NCI-H1694 treated with DMSO at 0.1 percent for 48 hours (cell line): ENCODE results near the gene VAC14.
"Not testable (repeated sequence)": the region's sequence is repeated elsewhere in the genome, so short reads cannot be mapped to it uniquely, and the experiment has no call there.

Source experiments
- DNase-seq: peaks from one replicate; lab custom pipeline; 2025; lab: John Stamatoyannopoulos, UW

Gene VAC14

GRCh38 chr16:70680495-70681381 is 120.2 kb downstream of the VAC14 start:
- no peak for DNase-seq

DNA sequence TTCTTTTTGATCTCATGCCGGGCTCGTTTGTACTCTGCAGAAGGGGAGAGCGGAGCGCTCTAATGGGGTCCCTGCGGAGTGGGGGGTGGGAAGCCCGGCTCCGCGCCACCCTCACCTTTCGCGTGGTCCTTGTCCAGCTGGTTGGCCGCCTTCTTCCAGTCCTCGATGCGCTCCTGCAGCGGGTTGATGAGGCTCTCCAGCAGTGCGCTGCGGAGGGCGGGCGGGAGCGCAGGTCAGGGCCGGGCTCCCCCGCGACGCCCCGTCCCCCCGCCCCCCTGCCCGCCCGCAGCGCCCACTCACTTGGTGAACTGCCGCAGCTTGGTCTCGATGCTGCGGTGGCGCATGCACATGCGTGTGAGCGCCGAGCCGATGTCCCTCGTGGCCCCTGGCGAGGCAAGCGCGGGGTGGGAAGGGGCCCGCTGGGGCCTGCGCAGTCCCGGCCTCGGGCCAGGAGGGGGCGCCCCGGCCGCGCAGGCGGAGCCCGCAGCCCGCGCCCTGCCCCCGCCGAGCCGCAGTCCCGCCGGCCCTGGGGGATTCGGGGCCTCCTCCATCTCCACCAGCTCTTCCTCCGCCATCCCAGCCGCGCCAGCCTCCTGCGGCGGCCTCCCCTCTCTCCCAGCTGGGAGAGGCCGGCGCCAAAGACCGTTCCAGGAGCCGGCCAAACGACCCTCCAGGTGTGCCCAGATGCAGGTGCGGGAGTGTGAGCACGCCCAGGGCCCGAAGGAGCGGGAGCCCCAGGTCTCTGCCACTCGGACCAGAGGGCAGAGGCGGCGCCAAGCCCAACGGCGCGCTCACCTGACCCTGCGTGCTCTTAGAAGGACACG is 121.1 kb downstream of the VAC14 start:
- no peak for DNase-seq

DNA sequence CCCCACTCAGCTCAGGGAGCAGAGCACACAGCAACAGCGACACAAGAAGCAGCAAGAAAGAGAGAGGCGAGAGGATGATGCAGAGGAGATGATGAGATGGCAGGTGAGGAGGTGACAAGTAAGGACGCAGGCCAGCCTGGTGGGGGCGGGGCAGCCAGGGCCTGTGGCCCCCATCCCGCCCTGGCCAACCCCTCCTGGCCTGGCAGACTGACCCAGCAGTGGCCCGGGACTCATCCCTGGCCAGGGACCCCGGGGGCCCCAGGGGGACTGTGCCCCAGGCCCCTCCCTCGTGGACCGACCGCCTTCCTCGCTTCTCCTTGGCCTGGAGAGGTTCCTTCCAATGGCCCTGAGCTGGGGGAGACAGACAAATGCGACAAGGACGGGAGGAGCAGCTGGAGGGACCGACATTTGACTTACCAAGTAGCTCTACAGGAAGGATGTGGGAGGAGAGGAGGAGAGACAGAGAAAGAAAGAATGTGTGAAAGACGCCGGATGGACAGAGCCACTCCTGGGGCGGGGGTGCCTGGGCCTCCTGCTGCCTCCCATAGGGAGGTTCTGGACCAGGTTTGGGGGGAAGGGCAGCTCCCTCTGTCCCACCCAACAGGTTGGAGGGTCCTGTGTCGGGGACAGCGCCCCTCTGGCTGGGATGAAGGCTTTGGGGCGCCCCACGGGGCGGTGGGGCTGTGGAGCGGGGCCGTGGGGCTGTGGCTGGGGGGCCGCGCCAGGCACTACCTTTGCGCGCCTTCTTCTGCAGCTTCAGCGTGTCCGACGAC is 121.9 kb downstream of the VAC14 start:
- no peak for DNase-seq

- no peak for DNase-seq
Observed at GRCh38 chr16:70678121-70678897, 122.6 kb downstream of the VAC14 start.

DNA sequence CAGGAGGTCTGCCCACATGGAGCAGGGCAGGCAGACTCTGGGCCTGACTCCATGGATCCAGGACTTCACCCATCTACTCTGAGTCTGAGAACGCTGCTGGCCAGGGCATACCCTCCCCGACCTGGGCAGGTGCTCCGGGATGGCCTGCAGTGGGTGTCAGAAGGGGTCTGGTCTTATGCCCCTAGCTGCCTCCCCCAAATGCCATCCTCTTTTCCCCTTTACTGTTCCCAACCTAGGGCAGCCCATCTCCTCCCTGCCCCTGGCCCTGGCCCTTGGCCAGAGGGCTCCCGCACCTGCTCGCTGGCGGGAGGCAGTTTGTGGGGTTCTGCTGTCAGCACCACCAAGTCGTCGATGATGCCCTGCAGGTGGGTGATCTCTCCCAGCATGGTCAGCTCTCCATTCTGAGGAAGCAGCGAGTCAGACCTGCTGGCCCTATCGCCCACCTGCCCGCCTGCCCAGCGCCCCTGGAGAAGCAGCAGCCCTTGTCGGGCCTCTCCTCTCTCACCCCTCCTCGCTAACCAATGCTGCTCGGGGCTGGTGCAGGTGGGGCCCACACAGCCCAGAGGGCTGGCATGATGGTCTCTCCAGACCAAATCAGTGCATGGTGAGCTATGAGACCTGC is 123.3 kb downstream of the VAC14 start:
- no peak for DNase-seq

DNA sequence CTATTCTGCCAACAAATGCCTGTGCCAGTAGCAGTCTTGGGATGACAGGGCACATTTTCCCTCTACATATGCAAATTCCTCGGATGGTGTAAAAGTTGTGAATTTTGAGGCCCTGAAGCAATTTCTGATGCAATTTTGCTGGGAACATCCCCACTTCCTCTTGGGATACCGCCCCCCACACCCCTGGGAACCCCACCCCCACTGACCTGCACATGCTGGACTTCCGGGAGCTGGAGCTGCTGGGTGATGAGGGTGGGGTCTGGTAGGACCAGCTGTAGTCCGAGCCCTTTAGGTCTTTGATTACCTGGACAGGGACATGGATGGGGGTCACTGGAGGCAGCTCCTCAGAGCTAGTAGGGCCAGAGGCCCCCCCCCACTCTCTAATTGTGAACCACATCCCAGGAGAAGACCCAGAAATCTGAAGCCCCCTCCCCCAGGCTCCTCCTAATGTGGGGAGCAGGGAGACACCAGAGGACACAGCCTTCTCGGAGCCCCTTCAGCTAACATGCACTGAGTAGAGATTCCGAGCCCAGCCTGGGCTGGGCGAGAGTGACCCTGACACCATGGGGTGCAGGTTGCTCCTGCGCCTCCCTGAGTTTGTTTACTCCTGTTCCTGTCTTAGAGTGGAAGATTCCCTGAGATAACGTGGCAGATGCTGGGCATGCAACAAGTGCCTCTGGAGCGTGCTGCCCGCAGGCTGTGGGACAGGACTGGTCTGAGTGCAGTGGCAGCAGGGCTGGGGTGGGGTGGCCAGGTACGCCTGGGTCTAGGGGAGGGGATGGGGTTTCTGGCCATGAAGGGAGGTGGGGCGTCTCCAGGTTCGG is 124.1 kb downstream of the VAC14 start:
- no peak for DNase-seq

GRCh38 chr16:70675851-70676513 is 125.0 kb downstream of the VAC14 start:
- no peak for DNase-seq

- no peak for DNase-seq
Observed at GRCh38 chr16:70674221-70675014, 126.5 kb downstream of the VAC14 start.

GRCh38 chr16:70670938-70671337 is 130.0 kb downstream of the VAC14 start:
- not testable (repeated sequence) for DNase-seq

GRCh38 chr16:70670175-70670574 is 130.8 kb downstream of the VAC14 start:
- no peak for DNase-seq

DNA sequence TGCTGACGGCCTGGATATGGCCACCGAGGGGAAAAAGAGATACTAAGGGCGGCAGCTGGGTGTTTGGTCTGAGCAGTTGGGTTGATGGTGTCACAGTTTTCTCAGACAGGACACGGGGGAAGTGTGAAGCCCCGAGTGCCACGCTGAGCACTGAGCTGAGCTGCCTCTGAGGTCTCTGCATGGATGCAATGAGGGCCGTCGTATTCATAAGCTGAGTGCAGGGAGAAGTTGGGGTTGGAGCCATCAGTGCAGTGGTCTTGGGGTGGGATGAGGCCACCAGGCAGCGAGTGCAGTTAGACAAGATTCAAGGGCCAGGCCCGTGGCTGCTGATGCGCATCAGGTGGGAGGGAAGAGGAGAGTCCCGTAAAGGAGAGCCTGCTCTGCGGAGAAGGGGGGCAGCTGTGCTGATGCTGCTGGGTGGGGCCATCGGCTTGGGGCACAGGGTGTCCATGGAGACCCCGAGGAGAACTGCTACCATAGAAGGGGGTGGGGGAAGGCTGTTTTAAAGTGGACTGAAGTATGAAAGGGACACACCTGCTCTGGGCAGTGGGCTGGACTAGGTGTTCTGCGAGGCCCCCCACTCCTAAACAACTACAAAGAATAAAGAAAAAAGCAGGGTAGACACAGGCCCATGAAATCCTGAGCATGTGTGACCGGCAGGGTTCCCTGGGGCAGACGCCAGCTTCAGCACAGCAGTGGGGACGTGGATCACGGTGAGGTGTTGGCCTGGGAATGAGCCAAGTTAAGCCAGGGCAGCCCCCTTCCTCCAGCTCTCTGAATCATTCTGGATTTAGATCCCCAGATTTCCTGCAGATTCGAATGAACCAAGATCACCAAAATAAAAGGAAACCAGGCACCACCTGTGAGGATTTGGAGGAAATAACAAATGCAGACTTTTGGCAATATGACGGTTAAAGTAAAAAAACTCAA is 134.9 kb downstream of the VAC14 start:
- no peak for DNase-seq

GRCh38 chr16:70665113-70665694 is 135.8 kb downstream of the VAC14 start:
- no peak for DNase-seq

GRCh38 chr16:70664325-70665112 is 136.4 kb downstream of the VAC14 start:
- no peak for DNase-seq

DNA sequence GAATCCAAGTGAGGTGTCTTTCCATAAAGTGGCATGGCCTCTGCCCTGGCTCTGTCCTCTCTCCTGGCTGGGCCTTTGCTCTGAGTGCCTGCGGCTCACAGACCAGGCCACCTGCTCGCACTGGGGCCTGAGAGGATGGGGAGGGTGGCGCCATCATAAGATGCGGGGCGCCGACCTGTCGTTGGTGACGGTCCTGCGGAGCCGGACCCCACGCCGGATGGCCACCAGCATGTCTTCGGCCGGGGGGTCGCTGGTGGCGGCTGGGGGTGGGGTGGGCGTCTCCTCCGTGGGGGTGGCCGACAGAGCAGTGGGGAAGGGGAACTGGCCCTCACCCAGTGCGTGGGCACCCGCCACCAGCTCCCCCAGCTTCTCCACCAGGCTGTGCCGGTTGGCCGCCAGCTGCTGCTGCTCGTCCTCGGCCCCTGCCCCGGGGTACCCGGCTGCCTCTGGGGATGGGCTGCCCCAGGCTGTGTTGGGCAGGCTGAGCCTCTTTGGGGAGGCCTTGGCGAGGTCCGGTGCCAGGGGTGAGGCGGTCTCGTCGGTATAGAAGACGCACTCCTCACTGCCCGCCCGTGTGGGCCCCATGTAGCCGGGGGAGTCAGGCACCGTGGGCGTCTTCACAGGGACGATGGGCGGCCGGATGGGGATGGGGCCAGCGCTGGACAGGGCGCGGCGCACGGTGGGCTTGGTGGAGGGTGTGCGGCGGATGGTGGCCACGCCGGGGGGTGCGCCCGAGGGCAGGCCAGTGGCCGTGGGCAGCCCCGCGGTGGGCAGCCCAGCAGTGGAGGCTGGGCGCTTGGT is 137.2 kb downstream of the VAC14 start:
- no peak for DNase-seq

DNA sequence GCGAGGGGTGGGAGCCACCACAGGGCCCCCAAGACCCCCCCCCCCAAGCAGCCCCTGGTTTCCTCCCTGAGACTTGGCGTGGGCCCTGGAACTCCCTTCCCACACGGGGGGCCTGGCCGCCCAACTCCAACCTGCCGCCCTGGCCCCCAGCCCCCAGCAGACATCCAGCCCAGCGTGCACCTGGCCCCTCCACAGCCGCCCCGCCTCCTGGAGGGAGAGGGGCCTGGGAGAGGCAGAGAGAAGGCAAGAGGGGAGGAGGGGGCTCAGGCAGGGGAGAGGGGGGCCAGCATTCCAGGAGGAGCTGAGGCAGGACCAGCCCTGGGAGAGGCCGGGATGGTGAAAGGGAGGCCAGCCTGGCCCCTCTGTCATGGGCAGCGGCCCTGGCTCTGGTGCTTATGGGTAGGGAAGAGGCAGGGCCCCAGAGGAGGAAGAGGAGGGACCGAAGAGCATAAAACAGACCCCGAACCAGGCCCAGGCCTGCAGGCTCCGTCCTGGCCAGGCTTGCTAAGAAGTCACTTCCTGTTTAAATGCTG is 137.9 kb downstream of the VAC14 start:
- no peak for DNase-seq
